Measurements from ENCODE around the gene C4orf54. TPM values are rescaled to one million over a fixed set of nuclear protein-coding genes. Genes with fewer than 3 reads are reported as not detected.

C4orf54 gene
- polyA plus RNA-seq, 10 donors: 54.8 to 134 (median 91.4) TPM

- no peak for DNase-seq
These were observed 32.3 kb downstream of the C4orf54 start for GRCh38 chr4:99625369-99625768.

DNA sequence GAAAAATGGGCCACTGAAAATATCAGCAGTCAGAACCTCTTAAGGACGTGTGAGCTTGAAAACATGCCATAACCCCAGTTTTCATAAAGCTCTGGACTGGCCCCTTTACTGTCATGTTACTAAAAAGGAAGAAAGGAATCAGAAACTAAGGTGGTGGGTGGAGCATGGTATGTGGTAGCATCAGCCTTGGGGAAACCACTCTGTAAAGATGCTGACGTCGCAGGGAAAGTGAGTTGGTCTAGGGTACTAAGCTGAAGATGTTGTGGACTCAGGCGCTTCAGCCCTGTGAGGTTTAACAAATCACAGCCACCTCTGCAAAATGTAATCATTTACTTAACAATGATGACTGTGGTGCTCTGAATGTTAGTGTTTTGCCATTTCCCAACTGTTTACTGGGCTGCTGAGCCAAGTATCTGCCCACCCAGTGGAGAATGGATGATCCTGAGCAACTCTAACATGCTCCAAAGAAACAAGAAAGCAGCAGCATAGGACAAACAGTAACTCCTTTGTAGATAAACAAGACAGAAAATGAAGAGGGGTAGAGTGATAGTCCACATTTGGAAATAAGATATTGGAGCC, 33.4 kb downstream of the C4orf54 start:
- DNase-seq: no peak

DNA sequence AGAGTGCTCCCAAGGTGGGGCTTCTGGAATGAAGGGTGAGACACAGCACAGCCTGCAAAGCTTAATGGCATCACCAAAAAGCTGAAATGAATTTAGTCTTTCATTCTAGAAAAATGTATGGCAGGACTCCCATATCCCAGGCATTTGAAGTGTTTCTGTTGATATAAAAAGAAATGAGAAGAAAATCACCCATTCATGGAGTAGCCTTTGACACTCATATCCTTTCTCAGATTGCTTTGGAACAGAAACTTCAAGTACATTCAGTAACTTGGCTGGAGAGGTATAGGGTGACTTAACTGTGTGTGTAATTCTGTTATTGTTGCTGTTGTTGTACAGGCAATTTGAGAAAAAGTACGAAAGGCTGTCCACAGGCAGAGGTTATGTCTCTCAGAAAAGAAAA, 35.3 kb downstream of the C4orf54 start:
- no peak for DNase-seq

DNA sequence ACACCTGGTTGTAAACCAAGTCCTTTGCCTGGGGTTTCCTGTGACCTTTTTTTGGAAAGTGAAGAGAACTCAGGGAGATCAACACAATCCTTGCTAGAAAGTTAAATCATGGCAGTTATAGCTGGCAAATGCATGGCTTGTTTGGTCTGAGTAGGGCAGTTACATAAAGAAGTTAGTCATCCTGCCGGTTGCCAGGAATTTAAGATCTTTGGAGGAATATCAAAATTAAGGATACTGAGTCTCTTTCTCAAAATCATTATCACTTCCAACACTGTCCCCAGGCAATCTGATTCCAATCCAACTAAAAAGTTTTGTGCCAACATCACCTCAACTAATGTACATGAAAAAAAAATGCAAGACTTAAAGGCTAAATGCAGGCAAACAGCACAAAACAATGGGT, 40.3 kb downstream of the C4orf54 start:
- no peak for DNase-seq

DNA sequence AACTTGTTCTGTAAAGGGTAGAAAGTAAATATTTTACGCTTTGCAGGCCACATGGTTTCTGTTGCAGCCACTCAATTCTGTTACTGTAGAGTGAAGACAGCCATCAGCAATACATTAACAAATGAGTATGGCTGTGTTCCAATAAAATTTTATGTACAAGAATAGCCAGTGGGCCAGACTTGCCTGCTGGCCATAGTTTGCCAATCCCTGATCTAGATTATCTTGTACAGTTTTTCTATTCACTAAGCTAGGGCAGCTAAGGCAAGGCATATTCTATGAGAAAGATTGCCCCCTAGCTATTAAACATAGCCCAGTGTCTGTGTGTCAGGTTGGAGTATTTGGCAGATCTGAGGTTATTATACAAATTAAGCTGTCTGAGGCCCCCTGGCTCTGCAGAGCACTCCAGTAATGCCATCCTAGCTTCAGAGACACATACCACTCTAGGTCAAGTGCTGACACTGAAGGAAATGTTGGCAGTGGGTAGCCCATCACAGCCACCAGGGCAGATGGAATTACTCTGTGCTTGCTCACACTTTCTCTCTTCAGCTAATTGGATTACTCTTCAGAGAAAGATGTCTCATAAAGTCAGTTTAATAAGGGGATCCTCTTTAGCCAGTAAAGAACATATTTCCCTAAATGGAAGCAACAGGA, 42.3 kb downstream of the C4orf54 start:
- DNase-seq: peak in 2 of 3 donors; percentile 20 to 33

GRCh38 chr4:99614491-99614890, 43.1 kb downstream of the C4orf54 start:
- no peak for DNase-seq

- no peak for DNase-seq
These were observed 44.9 kb downstream of the C4orf54 start for GRCh38 chr4:99612704-99613103.

- no peak for DNase-seq
These were observed 45.3 kb downstream of the C4orf54 start for GRCh38 chr4:99612281-99612680.

DNA sequence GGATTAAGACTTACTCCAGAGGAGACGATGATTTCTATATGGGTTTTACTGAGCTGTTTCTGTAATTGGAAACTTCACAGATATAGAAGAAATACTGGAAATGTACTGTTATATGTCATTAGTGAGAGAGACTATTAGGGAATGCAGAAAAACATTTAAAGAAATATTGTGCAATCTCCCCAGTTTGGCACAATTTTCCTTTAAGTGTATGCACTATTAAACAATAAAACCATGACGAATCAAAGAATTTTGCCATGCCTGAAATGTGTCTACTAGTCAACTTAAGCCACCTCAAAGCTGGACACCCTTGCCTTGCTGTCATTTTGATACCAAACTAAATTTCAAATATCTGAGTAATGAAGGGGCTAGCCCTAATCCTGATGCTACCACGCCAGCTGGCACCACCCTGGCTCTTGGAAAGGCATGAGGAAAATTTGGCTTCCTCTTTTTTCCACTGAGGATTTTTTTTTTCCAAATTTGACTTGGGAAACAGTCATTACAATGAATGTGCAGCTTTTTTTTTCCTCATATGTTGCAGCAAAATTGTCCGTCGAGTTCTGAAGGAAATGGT, 46.9 kb downstream of the C4orf54 start:
- DNase-seq: peak; percentile 16 to 44 (median 32)

DNA sequence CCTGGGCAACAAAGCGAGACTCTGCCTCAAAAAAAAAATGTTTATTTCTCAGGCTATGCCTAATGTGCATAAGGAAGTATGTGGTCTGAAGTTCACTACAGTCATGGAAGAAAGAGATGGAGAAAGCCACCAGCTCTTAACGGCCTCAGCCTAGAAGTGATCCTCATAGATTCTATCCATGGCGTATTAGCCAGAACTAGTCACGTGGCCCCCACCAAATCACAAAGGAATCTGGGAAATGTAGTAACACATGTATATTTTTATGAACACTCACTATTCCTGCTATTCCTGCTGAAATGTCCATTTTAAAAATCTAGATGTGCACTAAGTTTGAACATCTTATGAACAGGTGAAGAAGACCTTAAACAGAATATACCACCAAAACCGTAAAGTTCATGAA, 49.2 kb downstream of the C4orf54 start:
- DNase-seq: no peak

Other genes with a start within 250 kb of the C4orf54 start
- gene ADH7, start 222.5 kb downstream of the C4orf54 start, polyA plus RNA-seq (ENCODE audit: insufficient read length in 10 of 10): under 1 TPM in 2 of 10 donors, not detected in 8; 0.05 to 0.19 TPM
- gene C4orf17, start 146.8 kb downstream of the C4orf54 start, polyA plus RNA-seq (ENCODE audit: insufficient read length in 10 of 10): under 1 TPM in 6 of 10 donors, not detected in 4; 0.07 to 0.21 (median 0.15) TPM
- gene TRMT10A, start 93.8 kb downstream of the C4orf54 start, polyA plus RNA-seq (ENCODE audit: insufficient read length in 10 of 10): 10 to 100 TPM in 5 of 10 donors, 1 to 10 TPM in 5; 7.5 to 13.1 (median 9.7) TPM
- gene MTTP, start 83.0 kb downstream of the C4orf54 start, polyA plus RNA-seq (ENCODE audit: insufficient read length in 10 of 10): 1 to 10 TPM in 5 of 10 donors, under 1 TPM in 5; 0.58 to 2.3 (median 1.0) TPM
- gene DAPP1, start 159.0 kb upstream of the C4orf54 start, polyA plus RNA-seq (ENCODE audit: insufficient read length in 10 of 10): 1 to 10 TPM in 9 of 10 donors, under 1 TPM in 1; 0.87 to 3.0 (median 1.8) TPM
- 10 to 100 TPM; 33.9 to 46.9 (median 38.7) TPM for gene LAMTOR3, start 236.6 kb upstream of the C4orf54 start, polyA plus RNA-seq (ENCODE audit: insufficient read length in 10 of 10)

Data from muscle of back (tissue), 11 donors.